PFSK-1 (cell line): ENCODE data around the gene COL24A1.

ENCODE experiments used
- FOXP2 ChIP-seq: optimal IDR thresholded peaks from 2 replicates; pipeline ENCODE3; 2011; ENCODE audit warnings: borderline replicate concordance, control low read depth, inconsistent platforms; ENCODE audit not compliant: insufficient read depth; ENCODE audit errors: extremely low read length, extremely low read depth
- POLR2AphosphoS5 ChIP-seq: IDR thresholded peaks from 2 replicates; pipeline ENCODE4 v1.6.1; 2012; ENCODE audit warnings: low read depth, mild to moderate bottlenecking, control low read depth, low read length, moderate library complexity
- SIN3A ChIP-seq: IDR thresholded peaks from 2 replicates; pipeline ENCODE4 v1.6.1; 2012; ENCODE audit warnings: mild to moderate bottlenecking, low read length, moderate library complexity, borderline replicate concordance; ENCODE audit not compliant: insufficient read depth
- TAF1 ChIP-seq: IDR thresholded peaks from 2 replicates; pipeline ENCODE4 v1.6.1; 2012; ENCODE audit warnings: low read length, control low read depth, borderline replicate concordance; ENCODE audit not compliant: insufficient read depth
- TF ChIP-seq, protein P1 (sequence below), 2 experiments: IDR thresholded peaks; 2 replicates each; pipeline versions ENCODE4 v1.6.1 to v1.8.0; 2011 to 2012; ENCODE audit warnings: low read depth in 2 of 2, low read length in 2 of 2, control low read depth in 1 of 2, inconsistent platforms in 1 of 2, mild to moderate bottlenecking in 1 of 2, moderate library complexity in 1 of 2; ENCODE audit not compliant: insufficient read depth in 1 of 2

- TF ChIP-seq TAF1 (no peak), POLR2AphosphoS5 (no peak), SIN3A (no peak), FOXP2 (no peak)
- TF ChIP-seq, protein P1, sequence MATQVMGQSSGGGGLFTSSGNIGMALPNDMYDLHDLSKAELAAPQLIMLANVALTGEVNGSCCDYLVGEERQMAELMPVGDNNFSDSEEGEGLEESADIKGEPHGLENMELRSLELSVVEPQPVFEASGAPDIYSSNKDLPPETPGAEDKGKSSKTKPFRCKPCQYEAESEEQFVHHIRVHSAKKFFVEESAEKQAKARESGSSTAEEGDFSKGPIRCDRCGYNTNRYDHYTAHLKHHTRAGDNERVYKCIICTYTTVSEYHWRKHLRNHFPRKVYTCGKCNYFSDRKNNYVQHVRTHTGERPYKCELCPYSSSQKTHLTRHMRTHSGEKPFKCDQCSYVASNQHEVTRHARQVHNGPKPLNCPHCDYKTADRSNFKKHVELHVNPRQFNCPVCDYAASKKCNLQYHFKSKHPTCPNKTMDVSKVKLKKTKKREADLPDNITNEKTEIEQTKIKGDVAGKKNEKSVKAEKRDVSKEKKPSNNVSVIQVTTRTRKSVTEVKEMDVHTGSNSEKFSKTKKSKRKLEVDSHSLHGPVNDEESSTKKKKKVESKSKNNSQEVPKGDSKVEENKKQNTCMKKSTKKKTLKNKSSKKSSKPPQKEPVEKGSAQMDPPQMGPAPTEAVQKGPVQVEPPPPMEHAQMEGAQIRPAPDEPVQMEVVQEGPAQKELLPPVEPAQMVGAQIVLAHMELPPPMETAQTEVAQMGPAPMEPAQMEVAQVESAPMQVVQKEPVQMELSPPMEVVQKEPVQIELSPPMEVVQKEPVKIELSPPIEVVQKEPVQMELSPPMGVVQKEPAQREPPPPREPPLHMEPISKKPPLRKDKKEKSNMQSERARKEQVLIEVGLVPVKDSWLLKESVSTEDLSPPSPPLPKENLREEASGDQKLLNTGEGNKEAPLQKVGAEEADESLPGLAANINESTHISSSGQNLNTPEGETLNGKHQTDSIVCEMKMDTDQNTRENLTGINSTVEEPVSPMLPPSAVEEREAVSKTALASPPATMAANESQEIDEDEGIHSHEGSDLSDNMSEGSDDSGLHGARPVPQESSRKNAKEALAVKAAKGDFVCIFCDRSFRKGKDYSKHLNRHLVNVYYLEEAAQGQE (IDR thresholded peaks at IDR 0.05; ENCODE audit: insufficient read depth in 1 of 2, low read depth in 2 of 2, low read length in 2 of 2): no peak
These were observed 7.0 kb downstream of the COL24A1 start for GRCh38 chr1:86149591-86149990.
